Memory B cell (primary cell): ENCODE data around the gene BPIFB3.
"Not testable (repeated sequence)": the region's sequence is repeated elsewhere in the genome, so short reads cannot be mapped to it uniquely, and the experiment has no call there.

Experiments
- ATAC-seq: fragments of 150-1000 bp; cut with Tn5 transposase; 2 replicates; pipeline ENCODE4 v1.10.0; 2021; ENCODE audit warnings: low read depth, mild to moderate bottlenecking, moderate library complexity
- DNase-seq, 2 donors: peaks; one replicate each; pipeline ENCODE4 v3.0.0; 2022; ENCODE audit warnings: low spot score in 2 of 2
- H3K27ac Mint-ChIP-seq: one replicate; pipeline ENCODE4 v1.8.0; 2022; ENCODE audit warnings: mild to moderate bottlenecking, moderate library complexity, mixed read lengths
- H3K27me3 Mint-ChIP-seq: one replicate; pipeline ENCODE4 v1.8.0; 2022; ENCODE audit warnings: mixed read lengths
- H3K36me3 Mint-ChIP-seq: one replicate; pipeline ENCODE4 v1.8.0; 2022; ENCODE audit warnings: mild to moderate bottlenecking, mixed read lengths
- H3K4me1 Mint-ChIP-seq: one replicate; pipeline ENCODE4 v1.8.0; 2022; ENCODE audit warnings: mixed read lengths
- H3K4me3 Mint-ChIP-seq: one replicate; pipeline ENCODE4 v1.8.0; 2022; ENCODE audit warnings: mild to moderate bottlenecking, moderate library complexity, mixed read lengths
- H3K9me3 Mint-ChIP-seq: one replicate; pipeline ENCODE4 v1.8.0; 2022; ENCODE audit warnings: mixed read lengths

BPIFB3 gene

GRCh38 chr20:33032555-33032954 is 21.1 kb upstream of the BPIFB3 start:
- DNase-seq = no peak
- H3K4me3 Mint-ChIP-seq = no peak overlapping the region
- H3K4me1 Mint-ChIP-seq = no peaks in the 10 kb centered on the region
- H3K36me3 Mint-ChIP-seq = no peaks in the 10 kb centered on the region
- no peak overlapping the region for H3K27ac Mint-ChIP-seq
- no peak for ATAC-seq
- peaks cover 2% of the 10 kb centered on the region for H3K27me3 Mint-ChIP-seq
- peaks cover 3% of the 10 kb centered on the region for H3K9me3 Mint-ChIP-seq

- DNase-seq = no peak
- Mint-ChIP-seq H3K4me1 (no peaks in the 10 kb centered on the region), H3K4me3 (no peak overlapping the region), H3K27ac (no peak overlapping the region), H3K9me3 (peaks cover 6% of the 10 kb centered on the region), H3K27me3 (peaks cover 9% of the 10 kb centered on the region), H3K36me3 (no peaks in the 10 kb centered on the region)
- no peak for ATAC-seq
These were observed 20.3 kb upstream of the BPIFB3 start for GRCh38 chr20:33033381-33033780.

DNA sequence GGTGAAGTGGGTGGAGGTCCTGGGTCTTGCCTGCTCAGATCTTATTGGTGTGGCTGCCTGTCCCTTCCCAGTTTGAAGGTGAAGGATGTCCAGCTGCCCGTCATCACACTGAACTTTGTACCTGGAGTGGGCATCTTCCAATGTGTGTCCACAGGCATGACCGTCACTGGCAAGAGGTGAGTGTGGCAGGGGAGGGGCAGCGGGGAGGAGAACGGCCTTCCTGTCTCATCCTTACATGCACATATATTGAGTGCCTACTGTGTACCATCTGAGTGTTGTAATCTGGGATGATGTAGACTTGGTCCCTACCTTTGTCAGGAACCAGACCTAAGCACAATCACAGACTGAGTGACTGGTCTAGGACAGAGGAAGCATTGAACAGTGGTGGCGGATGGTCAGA is 19.6 kb upstream of the BPIFB3 start:
- DNase-seq = no peak
- Mint-ChIP-seq H3K4me1 (no peaks in the 10 kb centered on the region), H3K27me3 (peaks cover 10% of the 10 kb centered on the region), H3K9me3 (peaks cover 6% of the 10 kb centered on the region), H3K4me3 (no peak overlapping the region), H3K27ac (no peak overlapping the region), H3K36me3 (no peaks in the 10 kb centered on the region)
- ATAC-seq = no peak

DNA sequence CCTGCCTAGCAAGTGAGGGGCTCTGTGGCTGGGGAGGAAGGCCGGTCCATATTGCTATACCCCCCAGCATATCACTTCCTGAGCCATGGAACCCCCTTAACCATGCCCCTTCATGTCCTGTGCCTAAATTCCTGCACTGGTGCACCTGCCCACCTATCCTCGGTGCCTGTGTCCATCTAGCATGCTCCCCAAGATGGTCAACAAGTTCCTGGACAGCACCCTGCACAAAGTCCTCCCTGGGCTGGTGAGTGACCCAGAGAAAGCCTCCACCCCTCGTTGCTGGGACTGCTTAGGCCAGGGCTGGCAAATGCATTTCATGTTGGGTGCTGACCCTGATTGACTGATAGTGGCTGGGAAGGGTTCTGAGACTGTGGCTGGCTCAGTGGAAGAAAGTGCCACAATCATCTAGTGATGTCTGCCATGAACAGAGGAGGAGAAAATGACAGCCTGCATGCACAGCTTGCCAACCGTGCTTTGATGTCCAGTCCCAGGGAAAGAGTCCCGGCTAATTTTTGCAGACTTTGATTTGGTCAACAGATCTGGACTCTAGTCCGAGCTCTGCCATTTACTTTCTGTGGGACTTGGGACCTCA is 18.7 kb upstream of the BPIFB3 start:
- H3K4me3 Mint-ChIP-seq = no peak overlapping the region
- ATAC-seq = no peak
- DNase-seq = no peak
- H3K27me3 Mint-ChIP-seq = peaks cover 10% of the 10 kb centered on the region
- H3K4me1 Mint-ChIP-seq = no peaks in the 10 kb centered on the region
- H3K9me3 Mint-ChIP-seq = peaks cover 6% of the 10 kb centered on the region
- H3K36me3 Mint-ChIP-seq = no peaks in the 10 kb centered on the region
- H3K27ac Mint-ChIP-seq = no peak overlapping the region

- H3K4me3 Mint-ChIP-seq = no peak overlapping the region
- H3K36me3 Mint-ChIP-seq = no peaks in the 10 kb centered on the region
- peaks cover 10% of the 10 kb centered on the region for H3K27me3 Mint-ChIP-seq
- ATAC-seq (no peak), DNase-seq (no peak)
- H3K4me1 Mint-ChIP-seq = no peaks in the 10 kb centered on the region
- H3K27ac Mint-ChIP-seq = no peak overlapping the region
- H3K9me3 Mint-ChIP-seq = peaks cover 6% of the 10 kb centered on the region
These were observed 16.2 kb upstream of the BPIFB3 start for GRCh38 chr20:33037456-33037855.

DNA sequence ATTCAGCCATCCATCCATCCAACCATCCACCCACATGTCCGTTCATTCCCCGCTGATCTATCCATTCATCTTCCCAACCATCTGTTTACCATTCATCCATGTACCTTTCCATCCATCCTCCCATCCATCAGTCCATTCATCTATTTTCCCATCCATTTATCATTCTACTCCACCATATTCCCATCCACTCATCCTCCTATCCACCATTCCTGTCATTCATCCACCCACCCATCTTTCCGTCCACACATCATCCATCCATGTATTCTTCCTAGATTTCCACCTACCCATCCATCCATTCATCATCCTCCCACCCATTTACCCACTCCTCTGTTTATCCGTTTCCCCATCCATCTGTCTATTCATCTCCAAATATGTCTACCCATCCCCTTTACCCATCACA is 15.5 kb upstream of the BPIFB3 start:
- H3K36me3 Mint-ChIP-seq = no peaks in the 10 kb centered on the region
- ATAC-seq = no peak
- no peak overlapping the region for H3K27ac Mint-ChIP-seq
- H3K4me1 Mint-ChIP-seq = no peaks in the 10 kb centered on the region
- no peak overlapping the region for H3K4me3 Mint-ChIP-seq
- DNase-seq = no peak
- H3K27me3 Mint-ChIP-seq = peaks cover 10% of the 10 kb centered on the region
- peaks cover 4% of the 10 kb centered on the region for H3K9me3 Mint-ChIP-seq

DNA sequence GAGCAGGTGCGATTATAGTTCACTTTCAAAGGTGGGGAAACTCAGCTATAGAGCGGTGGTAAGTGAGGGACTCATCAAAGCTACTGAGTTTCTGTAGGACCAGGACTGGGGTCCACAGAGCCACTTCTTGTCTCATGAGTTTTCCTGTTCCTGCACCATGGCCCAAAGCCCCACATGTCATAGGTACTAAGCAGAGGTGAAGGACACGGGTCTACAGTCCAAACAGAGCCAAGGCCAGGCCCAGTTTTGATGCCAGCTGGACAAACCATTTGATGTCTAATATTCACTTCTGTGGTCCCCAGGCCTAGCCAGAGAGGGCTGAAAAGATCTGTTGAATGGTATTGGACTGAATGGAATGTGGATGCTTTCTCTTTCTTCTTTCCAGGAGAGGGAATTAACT is 11.3 kb upstream of the BPIFB3 start:
- DNase-seq (no peak), ATAC-seq (no peak)
- Mint-ChIP-seq H3K4me3 (no peak overlapping the region), H3K36me3 (peaks cover 2% of the 10 kb centered on the region), H3K4me1 (no peaks in the 10 kb centered on the region), H3K27me3 (peaks cover 9% of the 10 kb centered on the region), H3K9me3 (peaks cover 11% of the 10 kb centered on the region), H3K27ac (no peak overlapping the region)

DNA sequence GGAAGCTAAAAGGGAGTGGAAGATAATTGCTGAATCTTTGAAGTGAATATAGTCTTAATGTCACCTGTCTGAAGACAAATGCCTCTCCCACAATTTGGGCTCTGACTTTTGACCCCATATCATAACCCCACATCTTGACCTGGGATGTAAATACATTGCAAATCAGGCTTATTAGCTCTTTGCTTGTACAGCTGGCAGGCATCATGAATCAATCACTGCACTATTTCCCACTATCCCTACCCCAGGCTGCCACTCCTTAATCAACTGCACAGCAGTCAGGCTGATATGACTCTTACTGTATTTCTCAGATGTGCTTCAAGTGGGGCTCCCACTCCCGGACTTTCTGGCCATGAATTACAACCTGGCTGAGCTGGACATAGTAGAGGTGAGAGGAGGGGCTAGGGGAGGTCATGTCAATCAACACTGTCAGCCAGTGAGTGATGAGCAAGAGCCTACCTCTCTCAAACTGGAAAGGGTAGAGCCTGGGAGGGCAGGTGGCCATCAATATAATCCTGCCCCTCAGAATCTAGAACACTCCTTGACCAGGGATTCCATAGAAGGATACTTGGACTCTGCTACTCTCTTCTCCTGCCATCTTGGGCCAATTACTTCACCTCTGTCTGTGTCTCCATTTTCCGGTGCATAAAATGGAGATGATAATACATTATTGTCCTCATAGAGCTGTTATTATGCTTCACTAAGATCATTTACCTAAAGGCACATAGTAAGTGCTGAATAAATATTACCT is 10.5 kb upstream of the BPIFB3 start:
- Mint-ChIP-seq H3K9me3 (peaks cover 10% of the 10 kb centered on the region), H3K4me3 (no peak overlapping the region), H3K36me3 (peaks cover 2% of the 10 kb centered on the region), H3K4me1 (no peaks in the 10 kb centered on the region), H3K27me3 (peaks cover 4% of the 10 kb centered on the region), H3K27ac (no peak overlapping the region)
- DNase-seq (no peak), ATAC-seq (no peak)

GRCh38 chr20:33043731-33044181 is 9.9 kb upstream of the BPIFB3 start:
- H3K4me3 Mint-ChIP-seq = no peak overlapping the region
- no peaks in the 10 kb centered on the region for H3K27me3 Mint-ChIP-seq
- no peak overlapping the region for H3K27ac Mint-ChIP-seq
- DNase-seq = no peak
- H3K36me3 Mint-ChIP-seq = peaks cover 2% of the 10 kb centered on the region
- no peak for ATAC-seq
- H3K4me1 Mint-ChIP-seq = no peaks in the 10 kb centered on the region
- peaks cover 8% of the 10 kb centered on the region for H3K9me3 Mint-ChIP-seq

DNA sequence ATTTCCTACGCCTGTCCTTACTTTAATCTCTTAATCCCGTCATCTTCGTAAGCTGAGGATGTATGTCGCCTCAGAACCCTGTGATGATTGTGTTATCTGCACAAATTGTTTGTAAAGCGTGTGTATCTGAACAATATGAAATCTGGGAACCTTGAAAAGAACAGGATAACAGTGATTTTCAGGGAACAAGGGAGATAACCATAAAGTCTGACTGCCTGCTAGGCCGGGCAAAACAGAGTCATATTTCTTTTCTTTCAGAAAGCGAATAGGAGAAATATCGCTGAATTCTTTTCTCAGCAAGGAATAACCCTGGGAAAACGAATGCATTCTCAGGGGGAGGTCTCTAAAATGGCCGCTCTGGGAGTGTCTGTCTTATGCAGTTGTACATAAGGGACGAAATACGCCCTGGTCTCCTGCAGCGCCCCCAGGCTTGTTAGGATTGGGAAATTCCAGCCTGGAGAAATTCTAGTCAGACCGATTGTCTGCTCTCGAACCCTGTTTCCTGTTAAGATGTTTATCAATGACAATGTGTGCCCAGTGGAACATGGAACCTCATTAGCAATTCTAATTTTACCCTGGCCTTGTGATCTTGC is 8.5 kb upstream of the BPIFB3 start:
- not testable (repeated sequence) for DNase-seq, H3K4me1 Mint-ChIP-seq, H3K27ac Mint-ChIP-seq, H3K27me3 Mint-ChIP-seq, H3K36me3 Mint-ChIP-seq, H3K4me3 Mint-ChIP-seq, H3K9me3 Mint-ChIP-seq, ATAC-seq

DNA sequence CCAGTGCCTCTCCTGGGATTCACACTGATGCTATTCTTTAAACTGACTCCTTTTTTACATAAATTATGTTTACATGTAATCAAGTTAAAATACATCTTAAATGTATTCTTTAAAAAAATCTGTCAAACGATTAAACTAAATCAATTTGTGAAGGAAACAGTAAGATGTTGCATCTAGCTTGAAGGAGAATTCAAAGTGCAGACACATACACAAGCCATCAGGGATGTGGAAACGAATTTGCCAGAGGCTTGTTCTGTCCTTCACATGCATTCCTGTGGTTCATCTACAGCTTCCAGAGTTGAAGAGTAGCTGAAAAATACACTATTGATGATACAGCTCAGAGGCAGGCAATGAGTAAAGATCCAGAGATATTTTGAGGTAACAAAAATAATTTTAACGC is 7.3 kb upstream of the BPIFB3 start:
- Mint-ChIP-seq H3K27ac (no peak overlapping the region), H3K27me3 (no peaks in the 10 kb centered on the region), H3K4me1 (no peaks in the 10 kb centered on the region), H3K9me3 (peaks cover 8% of the 10 kb centered on the region), H3K4me3 (no peak overlapping the region), H3K36me3 (peaks cover 2% of the 10 kb centered on the region)
- ATAC-seq (no peak), DNase-seq (no peak)

GRCh38 chr20:33051333-33051732 is 2.4 kb upstream of the BPIFB3 start:
- Mint-ChIP-seq H3K36me3 (no peaks in the 10 kb centered on the region), H3K4me3 (no peak overlapping the region), H3K9me3 (no peaks in the 10 kb centered on the region), H3K4me1 (no peaks in the 10 kb centered on the region), H3K27me3 (no peaks in the 10 kb centered on the region), H3K27ac (no peak overlapping the region)
- ATAC-seq (no peak), DNase-seq (no peak)

- Mint-ChIP-seq H3K36me3 (no peaks in the 10 kb centered on the region), H3K27ac (no peak overlapping the region), H3K4me3 (no peak overlapping the region), H3K4me1 (no peaks in the 10 kb centered on the region), H3K27me3 (no peaks in the 10 kb centered on the region), H3K9me3 (no peaks in the 10 kb centered on the region)
- DNase-seq = no peak
- ATAC-seq = no peak
These were observed 678 bp downstream of the BPIFB3 start for GRCh38 chr20:33054381-33054780.

- no peak for ATAC-seq
- Mint-ChIP-seq H3K4me3 (no peak overlapping the region), H3K9me3 (no peaks in the 10 kb centered on the region), H3K27me3 (no peaks in the 10 kb centered on the region), H3K27ac (no peak overlapping the region), H3K4me1 (no peaks in the 10 kb centered on the region), H3K36me3 (no peaks in the 10 kb centered on the region)
- no peak for DNase-seq
These were observed 1.1 kb downstream of the BPIFB3 start for GRCh38 chr20:33054791-33055190.

- ATAC-seq (no peak), DNase-seq (no peak)
- no peaks in the 10 kb centered on the region for H3K4me1 Mint-ChIP-seq
- no peak overlapping the region for H3K4me3 Mint-ChIP-seq
- H3K9me3 Mint-ChIP-seq = no peaks in the 10 kb centered on the region
- H3K36me3 Mint-ChIP-seq = no peaks in the 10 kb centered on the region
- H3K27ac Mint-ChIP-seq = no peak overlapping the region
- H3K27me3 Mint-ChIP-seq = no peaks in the 10 kb centered on the region
These were observed 5.4 kb downstream of the BPIFB3 start for GRCh38 chr20:33059136-33059535.
